Liver (tissue), 9 donors: ENCODE data around the gene WNT2B. TPM values are rescaled to one million over a fixed set of nuclear protein-coding genes. Genes with fewer than 3 reads are reported as not detected.

Source experiments
- DNase-seq: peaks from one replicate; pipeline ENCODE4 v3.0.0-alpha.2; 2017; ENCODE audit warnings: low spot score
- H3K27ac ChIP-seq, 2 donors: one replicate each; pipeline ENCODE4 v1.7.0; 2013; ENCODE audit warnings: inconsistent platforms in 2 of 2, low read length in 2 of 2, control low read depth in 1 of 2, low read depth in 1 of 2, mild to moderate bottlenecking in 1 of 2
- H3K27me3 ChIP-seq, 4 donors: one replicate each; pipeline versions ENCODE4 v1.6.1 to v1.7.0; 2013; ENCODE audit warnings: low read length in 3 of 4, inconsistent platforms in 1 of 4, mild to moderate bottlenecking in 1 of 4, moderate library complexity in 1 of 4; ENCODE audit not compliant: control insufficient read depth in 4 of 4, insufficient read depth in 4 of 4
- H3K36me3 ChIP-seq, 4 donors: one replicate each; pipeline versions ENCODE4 v1.6.1 to v1.7.0; 2013; ENCODE audit warnings: low read length in 3 of 4, mild to moderate bottlenecking in 3 of 4, low read depth in 1 of 4, moderate library complexity in 1 of 4; ENCODE audit not compliant: control insufficient read depth in 4 of 4, insufficient read depth in 3 of 4
- H3K4me1 ChIP-seq, 4 donors: one replicate each; pipeline versions ENCODE4 v1.6.1 to v1.7.0; 2013; ENCODE audit warnings: low read length in 3 of 4, mild to moderate bottlenecking in 3 of 4, moderate library complexity in 1 of 4; ENCODE audit not compliant: control insufficient read depth in 4 of 4, insufficient read depth in 4 of 4
- H3K4me3 ChIP-seq, 3 donors: one replicate each; pipeline versions ENCODE4 v1.6.1 to v1.7.0; 2013; ENCODE audit warnings: low read length in 3 of 3, control low read depth in 1 of 3, low read depth in 1 of 3, mild to moderate bottlenecking in 1 of 3
- H3K9ac ChIP-seq, 2 donors: one replicate each; pipeline ENCODE4 v1.7.0; 2013; ENCODE audit warnings: low read length in 2 of 2, mild to moderate bottlenecking in 2 of 2, moderate library complexity in 2 of 2, control low read depth in 1 of 2, low read depth in 1 of 2
- H3K9me3 ChIP-seq, 4 donors: one replicate each; pipeline versions ENCODE4 v1.6.1 to v1.7.0; 2013; ENCODE audit warnings: low read length in 3 of 4; ENCODE audit not compliant: control insufficient read depth in 4 of 4
- EGR1 ChIP-seq, 2 donors: IDR thresholded peaks; 2 replicates each; pipeline ENCODE4 v1.6.1; 2016 to 2018; ENCODE audit warnings: antibody characterized with exemption in 2 of 2, low read depth in 2 of 2
- FOXA1 ChIP-seq: IDR thresholded peaks from 2 replicates; pipeline ENCODE4 v1.6.1; 2016; ENCODE audit warnings: antibody characterized with exemption
- FOXA2 ChIP-seq: IDR thresholded peaks from 2 replicates; pipeline ENCODE4 v1.6.1; 2016; ENCODE audit warnings: antibody characterized with exemption
- GABPA ChIP-seq, 2 donors: IDR thresholded peaks in 1 of 2; conservative IDR thresholded peaks in 1 of 2; 2 replicates each; pipeline ENCODE4 v1.6.1; 2016; ENCODE audit warnings: antibody characterized with exemption in 2 of 2, mild to moderate bottlenecking in 1 of 2, moderate library complexity in 1 of 2
- HNF4A ChIP-seq, 2 donors: conservative IDR thresholded peaks; 2 replicates each; pipeline ENCODE4 v1.6.1; 2016; ENCODE audit warnings: antibody characterized with exemption in 2 of 2, mild to moderate bottlenecking in 2 of 2
- HNF4G ChIP-seq: IDR thresholded peaks from 2 replicates; pipeline ENCODE4 v1.6.1; 2016; ENCODE audit warnings: antibody characterized with exemption
- JUND ChIP-seq, 2 donors: IDR thresholded peaks; 2 replicates each; pipeline ENCODE4 v1.6.1; 2016; ENCODE audit warnings: antibody characterized with exemption in 2 of 2
- NR2F2 ChIP-seq: IDR thresholded peaks from 2 replicates; pipeline ENCODE4 v1.6.1; 2016; ENCODE audit warnings: antibody characterized with exemption
- RAD21 ChIP-seq, 2 donors: IDR thresholded peaks; 2 replicates each; pipeline ENCODE4 v1.6.1; 2016; ENCODE audit warnings: antibody characterized with exemption in 2 of 2, mild to moderate bottlenecking in 2 of 2
- RXRA ChIP-seq, 2 donors: IDR thresholded peaks; 2 replicates each; pipeline ENCODE4 v1.6.1; 2017 to 2018; ENCODE audit warnings: antibody characterized with exemption in 2 of 2, mild to moderate bottlenecking in 1 of 2
- SP1 ChIP-seq: IDR thresholded peaks from 2 replicates; pipeline ENCODE4 v1.6.1; 2018; ENCODE audit warnings: antibody characterized with exemption, mild to moderate bottlenecking
- TAF1 ChIP-seq: conservative IDR thresholded peaks from 2 replicates; pipeline ENCODE4 v1.6.1; 2016; ENCODE audit warnings: antibody characterized with exemption, mild to moderate bottlenecking
- YY1 ChIP-seq: IDR thresholded peaks from 2 replicates; pipeline ENCODE4 v1.6.1; 2016; ENCODE audit warnings: antibody characterized with exemption, mild to moderate bottlenecking
- WGBS: extraction: QIAGEN DNeasy Blood & Tissue Kit; methylation state at CpG from one replicate; pipeline ENCODE4 v1.1.7; 2013; 5-methylcytosine and 5-hydroxymethylcytosine counted together
- polyA plus RNA-seq, 2 donors: library from polyadenylated mRNA; stranded (reverse) in 1 of 2; unstranded in 1 of 2; fragments of 200-250 nt in 1 of 2; fragments of >200 nt in 1 of 2; fragmentation: Nextera tagmentation in 1 of 2; extraction: Ambion mirVana in 1 of 2; gene quantifications; one replicate each; pipeline versions ENCODE4 v1.2.1 to v1.2.3, GENCODE V29; 2013 to 2015
- total RNA-seq, 2 donors: library from RNA; depleted of rRNA; stranded (reverse); fragments of >200 nt; gene quantifications; one replicate each; pipeline ENCODE4 v1.2.3, GENCODE V29; 2014
- TF ChIP-seq, protein P1 (sequence below): fragments of 150-350 bp; IDR thresholded peaks from 2 replicates; pipeline ENCODE4 v1.5.1; 2017; ENCODE audit warnings: improper control_type of control experiment, low read depth, low read length; ENCODE audit not compliant: missing input control
- TF ChIP-seq, protein P2 (sequence below): IDR thresholded peaks from 2 replicates; pipeline ENCODE4 v1.6.1; 2016; ENCODE audit warnings: antibody characterized with exemption
- TF ChIP-seq, protein P3 (sequence below): IDR thresholded peaks from 2 replicates; pipeline ENCODE4 v1.6.1; 2016; ENCODE audit warnings: antibody characterized with exemption
- TF ChIP-seq, protein P4 (sequence below): IDR thresholded peaks from 2 replicates; pipeline ENCODE4 v1.6.1; 2016; ENCODE audit warnings: antibody characterized with exemption
- donor health status: healthy.
- donor health status: healthy.
- donor health status: healthy.
- donor health status: healthy.
- donor health status: healthy.

The WNT2B gene
- total and polyA plus RNA-seq, 4 donors, result 0.07 to 0.92 (median 0.38) TPM

DNA sequence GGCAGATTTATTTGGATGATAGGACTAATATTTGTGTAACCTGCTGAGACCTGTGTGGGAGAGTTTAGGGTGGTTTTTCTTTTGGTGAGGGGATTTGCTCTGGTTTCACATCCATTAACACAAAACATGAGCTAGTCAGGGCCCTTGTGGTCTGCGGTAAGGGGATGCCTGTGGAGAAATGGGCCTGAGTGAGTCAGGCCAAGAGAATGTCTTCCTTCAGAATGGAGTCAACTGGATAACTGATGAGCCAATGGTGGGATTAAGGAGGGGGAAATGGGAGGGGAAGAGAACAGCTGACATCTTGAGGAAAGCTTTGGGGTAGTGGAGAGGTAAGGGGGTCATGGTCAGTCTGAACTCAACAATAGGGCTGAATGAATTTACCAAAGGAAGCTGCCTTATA is 13.9 kb downstream of the WNT2B start:
- Histone ChIP-seq H3K9me3 (no peaks in the 10 kb centered on the region), H3K4me1 (no peaks in the 10 kb centered on the region), H3K4me3 (no peak overlapping the region), H3K36me3 (peaks cover 1 to 12% (median 8%) of the 10 kb centered on the region in 4 donors), H3K9ac (no peak overlapping the region), H3K27ac (no peak overlapping the region), H3K27me3 (no peaks in the 10 kb centered on the region)
- TF ChIP-seq EGR1 (IDR thresholded peaks at IDR 0.05; ENCODE audit: low read depth in 2 of 2), result no peak
- TF ChIP-seq RXRA (IDR thresholded peaks at IDR 0.05), result no peak
- TF ChIP-seq HNF4G, result no peak
- TF ChIP-seq RAD21 (IDR thresholded peaks at IDR 0.05), result no peak
- TF ChIP-seq HNF4A (conservative IDR thresholded peaks at IDR 0.05), result no peak
- no peak for TF ChIP-seq JUND (IDR thresholded peaks at IDR 0.05)
- no peak for TF ChIP-seq TAF1
- no peak for TF ChIP-seq NR2F2
- TF ChIP-seq, protein P1, sequence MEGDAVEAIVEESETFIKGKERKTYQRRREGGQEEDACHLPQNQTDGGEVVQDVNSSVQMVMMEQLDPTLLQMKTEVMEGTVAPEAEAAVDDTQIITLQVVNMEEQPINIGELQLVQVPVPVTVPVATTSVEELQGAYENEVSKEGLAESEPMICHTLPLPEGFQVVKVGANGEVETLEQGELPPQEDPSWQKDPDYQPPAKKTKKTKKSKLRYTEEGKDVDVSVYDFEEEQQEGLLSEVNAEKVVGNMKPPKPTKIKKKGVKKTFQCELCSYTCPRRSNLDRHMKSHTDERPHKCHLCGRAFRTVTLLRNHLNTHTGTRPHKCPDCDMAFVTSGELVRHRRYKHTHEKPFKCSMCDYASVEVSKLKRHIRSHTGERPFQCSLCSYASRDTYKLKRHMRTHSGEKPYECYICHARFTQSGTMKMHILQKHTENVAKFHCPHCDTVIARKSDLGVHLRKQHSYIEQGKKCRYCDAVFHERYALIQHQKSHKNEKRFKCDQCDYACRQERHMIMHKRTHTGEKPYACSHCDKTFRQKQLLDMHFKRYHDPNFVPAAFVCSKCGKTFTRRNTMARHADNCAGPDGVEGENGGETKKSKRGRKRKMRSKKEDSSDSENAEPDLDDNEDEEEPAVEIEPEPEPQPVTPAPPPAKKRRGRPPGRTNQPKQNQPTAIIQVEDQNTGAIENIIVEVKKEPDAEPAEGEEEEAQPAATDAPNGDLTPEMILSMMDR, result no peak
- TF ChIP-seq, protein P2, sequence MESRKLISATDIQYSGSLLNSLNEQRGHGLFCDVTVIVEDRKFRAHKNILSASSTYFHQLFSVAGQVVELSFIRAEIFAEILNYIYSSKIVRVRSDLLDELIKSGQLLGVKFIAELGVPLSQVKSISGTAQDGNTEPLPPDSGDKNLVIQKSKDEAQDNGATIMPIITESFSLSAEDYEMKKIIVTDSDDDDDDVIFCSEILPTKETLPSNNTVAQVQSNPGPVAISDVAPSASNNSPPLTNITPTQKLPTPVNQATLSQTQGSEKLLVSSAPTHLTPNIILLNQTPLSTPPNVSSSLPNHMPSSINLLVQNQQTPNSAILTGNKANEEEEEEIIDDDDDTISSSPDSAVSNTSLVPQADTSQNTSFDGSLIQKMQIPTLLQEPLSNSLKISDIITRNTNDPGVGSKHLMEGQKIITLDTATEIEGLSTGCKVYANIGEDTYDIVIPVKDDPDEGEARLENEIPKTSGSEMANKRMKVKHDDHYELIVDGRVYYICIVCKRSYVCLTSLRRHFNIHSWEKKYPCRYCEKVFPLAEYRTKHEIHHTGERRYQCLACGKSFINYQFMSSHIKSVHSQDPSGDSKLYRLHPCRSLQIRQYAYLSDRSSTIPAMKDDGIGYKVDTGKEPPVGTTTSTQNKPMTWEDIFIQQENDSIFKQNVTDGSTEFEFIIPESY, result no peak
- no peak for TF ChIP-seq FOXA1
- no peak for TF ChIP-seq FOXA2
- TF ChIP-seq, protein P3, sequence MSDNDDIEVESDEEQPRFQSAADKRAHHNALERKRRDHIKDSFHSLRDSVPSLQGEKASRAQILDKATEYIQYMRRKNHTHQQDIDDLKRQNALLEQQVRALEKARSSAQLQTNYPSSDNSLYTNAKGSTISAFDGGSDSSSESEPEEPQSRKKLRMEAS, result no peak
- TF ChIP-seq SP1, result no peak
- WGBS, result 97% methylated on average over 1 of the region's 1 CpG
- DNase-seq, result no peak

DNA sequence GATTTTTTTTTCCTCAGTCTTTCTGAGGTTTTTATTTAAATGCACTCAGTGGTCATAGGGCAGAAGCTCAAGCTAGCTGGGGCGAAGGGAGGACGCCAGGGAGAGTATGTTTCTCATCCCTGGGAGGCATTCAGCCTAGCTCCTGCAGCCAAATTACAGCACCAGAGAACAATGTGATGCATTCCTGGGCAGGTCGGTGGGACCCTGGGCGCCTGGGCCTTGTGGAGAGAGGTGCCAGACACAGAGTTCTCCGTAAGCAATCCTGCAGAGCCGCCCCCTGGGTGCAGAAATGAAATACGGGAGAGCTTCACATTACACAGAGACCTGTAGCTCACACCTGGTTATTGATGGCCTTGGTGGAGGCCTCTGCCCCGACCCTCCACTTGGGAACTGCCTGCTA is 15.5 kb downstream of the WNT2B start:
- no peak overlapping the region for H3K27ac ChIP-seq
- DNase-seq, result no peak
- TF ChIP-seq FOXA1 (no peak), TAF1 (no peak), FOXA2 (no peak), YY1 (no peak)
- TF ChIP-seq, protein P4, sequence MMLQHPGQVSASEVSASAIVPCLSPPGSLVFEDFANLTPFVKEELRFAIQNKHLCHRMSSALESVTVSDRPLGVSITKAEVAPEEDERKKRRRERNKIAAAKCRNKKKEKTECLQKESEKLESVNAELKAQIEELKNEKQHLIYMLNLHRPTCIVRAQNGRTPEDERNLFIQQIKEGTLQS, result no peak
- no peak overlapping the region for H3K4me3 ChIP-seq
- no peaks in the 10 kb centered on the region for H3K9me3 ChIP-seq
- H3K27me3 ChIP-seq, result no peaks in the 10 kb centered on the region
- WGBS, result 87% methylated on average over 8 of the region's 8 CpGs
- peaks cover 1 to 12% (median 8%) of the 10 kb centered on the region in 4 donors for H3K36me3 ChIP-seq
- H3K4me1 ChIP-seq, result no peaks in the 10 kb centered on the region
- no peak overlapping the region for H3K9ac ChIP-seq

DNA sequence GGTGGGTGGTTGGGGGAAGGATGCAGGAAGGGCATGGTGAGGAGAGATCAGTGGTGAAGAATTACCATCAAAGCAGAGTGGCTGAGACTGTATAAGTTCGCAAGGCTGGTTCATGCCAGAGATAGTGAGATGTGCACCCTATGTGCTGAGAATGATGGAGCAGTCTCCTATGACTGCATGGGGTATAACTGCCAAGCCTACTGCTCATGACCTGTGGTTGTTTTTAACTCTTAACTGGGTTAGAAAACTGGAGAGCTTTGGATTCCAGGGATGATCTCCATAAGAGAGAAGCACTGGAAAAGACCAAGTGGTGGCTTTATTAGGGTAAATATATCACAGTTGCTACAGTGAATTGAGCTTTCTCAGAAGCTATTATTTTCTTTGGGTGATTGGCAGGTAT is 16.2 kb downstream of the WNT2B start:
- no peaks in the 10 kb centered on the region for H3K27me3 ChIP-seq
- no peaks in the 10 kb centered on the region for H3K9me3 ChIP-seq
- H3K4me3 ChIP-seq, result no peak overlapping the region
- WGBS, result 100% methylated on average over 1 of the region's 1 CpG
- H3K9ac ChIP-seq, result no peak overlapping the region
- no peaks in the 10 kb centered on the region for H3K4me1 ChIP-seq
- H3K27ac ChIP-seq, result no peak overlapping the region
- DNase-seq, result no peak
- peaks cover 1 to 12% (median 8%) of the 10 kb centered on the region in 4 donors for H3K36me3 ChIP-seq
- TF ChIP-seq EGR1 (IDR thresholded peaks at IDR 0.05; ENCODE audit: low read depth in 2 of 2) (no peak), GABPA (IDR thresholded peaks at IDR 0.05 in 1 of 2, conservative IDR thresholded peaks at IDR 0.05 in 1 of 2) (no peak), TAF1 (no peak), FOXA1 (no peak), FOXA2 (no peak), HNF4A (conservative IDR thresholded peaks at IDR 0.05) (no peak), HNF4G (no peak), NR2F2 (no peak), RAD21 (IDR thresholded peaks at IDR 0.05) (no peak), YY1 (no peak)
- TF ChIP-seq, protein P1, result no peak
- TF ChIP-seq, protein P2, result no peak
